SU-DHL-6 (cell line): ENCODE measurements around the gene MTOR.

ENCODE experiments used
- H2AFZ ChIP-seq: fragments of 200-600 bp; sonication (generic); 2 replicates; pipeline ENCODE4 v1.6.1; 2014; ENCODE audit warnings: low read depth, mild to moderate bottlenecking, moderate library complexity, mixed read lengths, antibody characterized with exemption, low read length; ENCODE audit not compliant: severe bottlenecking
- H3F3A ChIP-seq: fragments of 200-600 bp; shearing (Covaris generic); 2 replicates; pipeline ENCODE4 v1.6.0; 2016; ENCODE audit warnings: antibody characterized with exemption, mild to moderate bottlenecking; ENCODE audit not compliant: insufficient read depth
- H3K27ac ChIP-seq: fragments of 200-600 bp; sonication (generic); 2 replicates; pipeline ENCODE4 v1.5.1; 2016; ENCODE audit warnings: low read depth, mild to moderate bottlenecking, low read length, moderate library complexity, mixed read lengths
- H3K27me3 ChIP-seq: fragments of 200-600 bp; sonication (generic), shearing (Covaris generic); 2 replicates; pipeline ENCODE4 v1.6.0; 2014; ENCODE audit warnings: mild to moderate bottlenecking, low read length
- H3K36me3 ChIP-seq: fragments of 200-600 bp; sonication (generic); 2 replicates; pipeline ENCODE4 v1.6.1; 2014; ENCODE audit warnings: mild to moderate bottlenecking, low read length, mixed read lengths
- H3K4me2 ChIP-seq: fragments of 300-600, 200-600 bp; shearing (Covaris generic), sonication (generic); 2 replicates; pipeline ENCODE4 v1.6.0; 2014; ENCODE audit warnings: low read length, low read depth, mild to moderate bottlenecking; ENCODE audit not compliant: poor library complexity, severe bottlenecking
- H3K4me3 ChIP-seq: fragments of 200-600 bp; sonication (generic); 2 replicates; pipeline ENCODE4 v1.5.1; 2014; ENCODE audit warnings: antibody characterized with exemption, low read length, mild to moderate bottlenecking, mixed read lengths; ENCODE audit not compliant: insufficient read depth, poor library complexity, severe bottlenecking
- H3K79me2 ChIP-seq: fragments of 200-600 bp; sonication (generic); 2 replicates; pipeline ENCODE4 v1.6.1; 2014; ENCODE audit warnings: mild to moderate bottlenecking, low read length, moderate library complexity; ENCODE audit not compliant: insufficient read depth
- H3K9ac ChIP-seq: fragments of 200-600 bp; sonication (generic); 2 replicates; pipeline ENCODE4 v1.7.0; 2014; ENCODE audit warnings: mild to moderate bottlenecking, low read length
- H3K9me2 ChIP-seq: fragments of 200-600 bp; sonication (generic); replicated peaks from 2 replicates; pipeline ENCODE4 v1.6.1; 2014; ENCODE audit warnings: low read length; ENCODE audit not compliant: insufficient read depth
- H3K9me3 ChIP-seq: fragments of 200-600 bp; sonication (generic); 2 replicates; pipeline ENCODE4 v1.6.1; 2014; ENCODE audit warnings: low read length, mixed read lengths; ENCODE audit not compliant: insufficient read depth
- H4K20me1 ChIP-seq: fragments of 200-600 bp; sonication (generic); 2 replicates; pipeline ENCODE4 v1.6.1; 2014; ENCODE audit warnings: low read depth, mild to moderate bottlenecking, antibody characterized with exemption, low read length, moderate library complexity, mixed read lengths
- CTCF ChIP-seq: fragments of 200-600 bp; sonication (generic); IDR thresholded peaks from one replicate; pipeline ENCODE4 v1.5.1; 2017; ENCODE audit warnings: antibody characterized with exemption, mild to moderate bottlenecking, low read length, moderate library complexity; ENCODE audit not compliant: insufficient read depth, poor library complexity, severe bottlenecking
- EZH2phosphoT487 ChIP-seq: fragments of 200-600 bp; sonication (generic), shearing (Covaris generic); conservative IDR thresholded peaks from 2 replicates; pipeline ENCODE4 v1.6.1; 2018; ENCODE audit warnings: mild to moderate bottlenecking, antibody characterized with exemption, low read length, moderate library complexity, mixed read lengths

The MTOR gene

GRCh38 chr1:11058595-11059154 lies 203.7 kb downstream of the MTOR start:
- peak overlapping the region; percentile 98 for H3K4me3 ChIP-seq
- H3F3A ChIP-seq = peaks cover 14% of the 10 kb centered on the region
- no peaks in the 10 kb centered on the region for H3K9me3 ChIP-seq
- peak overlapping the region; percentile 56 for H3K4me2 ChIP-seq
- no peak overlapping the region for H2AFZ ChIP-seq
- no peak for TF ChIP-seq EZH2phosphoT487
- no peak for TF ChIP-seq CTCF
- no peaks in the 10 kb centered on the region for H3K27me3 ChIP-seq
- H3K9me2 ChIP-seq = no peaks in the 10 kb centered on the region
- H3K9ac ChIP-seq = peak overlapping the region; percentile 95
- 0 out of 2 replicates have a peak, but pooled peaks cover 4% of the 10 kb centered on the region for H3K36me3 ChIP-seq
- peaks cover 27% of the 10 kb centered on the region for H3K79me2 ChIP-seq
- no peaks in the 10 kb centered on the region for H4K20me1 ChIP-seq
- no peak overlapping the region for H3K27ac ChIP-seq

- Histone ChIP-seq H3K4me2 (no peak overlapping the region), H4K20me1 (no peaks in the 10 kb centered on the region), H3K79me2 (peaks cover 27% of the 10 kb centered on the region), H3K9ac (no peak overlapping the region), H3K27me3 (no peaks in the 10 kb centered on the region), H3K36me3 (0 out of 2 replicates have a peak, but pooled peaks cover 4% of the 10 kb centered on the region), H2AFZ (no peak overlapping the region), H3K9me3 (no peaks in the 10 kb centered on the region), H3K9me2 (no peaks in the 10 kb centered on the region), H3K27ac (no peak overlapping the region), H3F3A (peaks cover 14% of the 10 kb centered on the region), H3K4me3 (no peak overlapping the region)
- no peak for TF ChIP-seq EZH2phosphoT487
- no peak for TF ChIP-seq CTCF
Observed at GRCh38 chr1:11058026-11058425, 204.3 kb downstream of the MTOR start.

GRCh38 chr1:11057477-11057876 lies 204.9 kb downstream of the MTOR start:
- Histone ChIP-seq H4K20me1 (no peaks in the 10 kb centered on the region), H3K27me3 (no peaks in the 10 kb centered on the region), H3K79me2 (peaks cover 27% of the 10 kb centered on the region), H2AFZ (no peak overlapping the region), H3K9ac (no peak overlapping the region), H3K4me3 (no peak overlapping the region), H3K9me3 (no peaks in the 10 kb centered on the region), H3K27ac (no peak overlapping the region), H3K36me3 (0 out of 2 replicates have a peak, but pooled peaks cover 4% of the 10 kb centered on the region), H3K9me2 (no peaks in the 10 kb centered on the region), H3K4me2 (no peak overlapping the region), H3F3A (peaks cover 10% of the 10 kb centered on the region)
- TF ChIP-seq CTCF (no peak), EZH2phosphoT487 (no peak)
